ENCODE data around the gene PEX13. TPM values are rescaled to one million over a fixed set of nuclear protein-coding genes. Genes with fewer than 3 reads are reported as not detected.

PEX13 gene, protein sequence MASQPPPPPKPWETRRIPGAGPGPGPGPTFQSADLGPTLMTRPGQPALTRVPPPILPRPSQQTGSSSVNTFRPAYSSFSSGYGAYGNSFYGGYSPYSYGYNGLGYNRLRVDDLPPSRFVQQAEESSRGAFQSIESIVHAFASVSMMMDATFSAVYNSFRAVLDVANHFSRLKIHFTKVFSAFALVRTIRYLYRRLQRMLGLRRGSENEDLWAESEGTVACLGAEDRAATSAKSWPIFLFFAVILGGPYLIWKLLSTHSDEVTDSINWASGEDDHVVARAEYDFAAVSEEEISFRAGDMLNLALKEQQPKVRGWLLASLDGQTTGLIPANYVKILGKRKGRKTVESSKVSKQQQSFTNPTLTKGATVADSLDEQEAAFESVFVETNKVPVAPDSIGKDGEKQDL
- total RNA-seq = 24.0 TPM

DNA sequence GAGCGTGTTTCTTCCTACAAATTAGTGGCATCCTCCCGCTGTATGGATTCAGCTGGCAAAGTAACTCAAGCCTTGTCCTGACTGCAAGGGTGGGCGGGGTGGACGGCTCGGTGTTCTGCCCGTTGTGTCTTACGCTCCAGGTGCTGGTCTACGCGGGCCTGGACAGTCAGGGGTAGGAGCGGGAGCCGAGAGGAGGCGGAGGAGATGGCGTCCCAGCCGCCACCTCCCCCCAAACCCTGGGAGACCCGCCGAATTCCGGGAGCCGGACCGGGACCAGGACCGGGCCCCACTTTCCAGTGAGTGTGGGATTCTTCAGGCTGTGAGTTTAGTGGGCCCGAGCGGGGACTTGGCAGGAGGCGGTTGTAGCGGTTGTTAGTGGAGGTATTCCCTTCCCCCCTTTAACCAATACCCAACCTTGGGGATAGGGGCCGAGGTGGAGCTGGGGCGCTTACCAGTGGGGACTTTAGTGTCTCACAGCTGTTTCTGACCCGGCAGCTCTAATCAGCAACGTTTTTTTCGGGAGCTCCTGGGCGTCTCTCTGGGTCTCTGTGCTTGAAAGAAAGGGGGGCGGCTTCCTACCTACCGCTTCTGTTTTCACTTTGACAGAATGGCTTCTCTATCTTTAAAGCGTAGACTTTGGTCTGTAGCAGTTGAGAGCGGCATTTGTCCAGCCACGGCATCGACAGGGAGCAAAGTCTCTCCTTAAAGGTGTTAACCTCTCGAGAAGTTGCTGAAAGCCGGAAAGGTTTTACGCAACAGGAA is at the start of gene PEX13, which contains the start of gene PUS10:
Gene PEX13 (plus strand): TSS at position 165 of the 762 bp plus-strand sequence. CDS start 40 bp downstream, at position 205.
Gene PUS10 (minus strand): TSS at position 700 of the 762 bp plus-strand sequence. CDS start 6,365 bp downstream, outside the sequence.
- peaks cover 5 to 8% (median 6%) of the 10 kb centered on the region in 3 donors for H3K36me3 ChIP-seq (ENCODE audit: control insufficient read depth in 3 of 3, insufficient read depth in 3 of 3, low read length in 3 of 3)
- H3K9me3 ChIP-seq (ENCODE audit: control insufficient read depth in 3 of 3, low read length in 3 of 3) = no peaks in the 10 kb centered on the region
- peak within 1 kb of the TSS; percentile 79 to 98 (median 96) for H3K4me3 ChIP-seq (ENCODE audit: low read length in 3 of 3)
- peaks cover 6 to 15% (median 14%) of the 10 kb centered on the region in 3 donors for H3K4me1 ChIP-seq (ENCODE audit: control insufficient read depth in 3 of 3, insufficient read depth in 3 of 3, low read length in 3 of 3)
- H3K27ac ChIP-seq (ENCODE audit: low read depth, low read length) = peak within 1 kb of the TSS; percentile 81
- H3K27me3 ChIP-seq (ENCODE audit: control insufficient read depth in 3 of 3, insufficient read depth in 3 of 3, low read length in 3 of 3) = no peaks in the 10 kb centered on the region
- H3K9ac ChIP-seq (ENCODE audit: low read depth in 1 of 3, low read length in 3 of 3) = peak within 1 kb of the TSS; percentile 95 to 99 (median 98)

DNA sequence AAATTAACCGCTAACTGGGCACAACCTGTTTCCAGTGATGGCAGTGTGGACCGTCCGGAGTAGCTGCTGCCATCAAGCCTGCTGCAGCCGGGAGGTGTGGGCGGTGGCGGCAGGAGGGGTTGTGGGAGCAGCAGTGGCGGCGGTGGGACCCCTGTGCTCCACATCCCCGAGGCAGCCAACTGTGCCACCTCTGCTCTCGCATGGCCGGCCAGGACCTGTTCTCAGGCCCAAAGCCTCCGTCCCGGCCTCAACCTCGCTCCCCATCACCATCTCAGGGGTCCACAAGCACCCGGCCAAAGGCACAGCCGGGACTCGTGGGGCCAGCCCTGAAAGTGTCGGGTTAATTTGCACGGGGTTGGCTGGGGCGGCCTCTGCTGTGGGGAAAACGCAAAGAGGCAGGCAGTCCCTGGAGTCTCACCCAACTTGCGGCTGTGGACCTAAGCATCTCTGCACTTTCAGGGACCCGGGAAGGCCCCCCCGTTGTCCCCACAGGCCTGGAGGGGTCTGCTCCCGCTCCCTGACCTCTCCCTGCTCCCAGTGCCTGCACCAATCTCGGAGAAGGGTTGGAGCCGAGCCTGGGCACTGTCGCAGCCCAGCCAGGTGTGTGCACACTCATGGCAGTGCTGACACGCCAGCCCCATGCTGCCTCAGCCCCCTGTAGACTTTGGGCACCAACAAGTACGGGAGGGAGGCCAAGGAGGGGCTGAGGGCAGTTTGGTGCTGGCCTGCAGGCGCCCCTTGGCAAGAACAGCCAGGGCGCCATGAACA is 44.4 kb upstream of the PEX13 start:
- no peaks in the 10 kb centered on the region for H3K27me3 ChIP-seq (ENCODE audit: control insufficient read depth in 3 of 3, insufficient read depth in 3 of 3, low read length in 3 of 3)
- H3K9ac ChIP-seq (ENCODE audit: low read depth in 1 of 3, low read length in 3 of 3) = no peak overlapping the region
- no peaks in the 10 kb centered on the region for H3K9me3 ChIP-seq (ENCODE audit: control insufficient read depth in 3 of 3, low read length in 3 of 3)
- no peak overlapping the region for H3K27ac ChIP-seq (ENCODE audit: low read depth, low read length)
- no peaks in the 10 kb centered on the region for H3K4me1 ChIP-seq (ENCODE audit: control insufficient read depth in 3 of 3, insufficient read depth in 3 of 3, low read length in 3 of 3)
- no peak overlapping the region for H3K4me3 ChIP-seq (ENCODE audit: low read length in 3 of 3)
- H3K36me3 ChIP-seq (ENCODE audit: control insufficient read depth in 3 of 3, insufficient read depth in 3 of 3, low read length in 3 of 3) = peaks cover 0 to 3% (median 0%) of the 10 kb centered on the region in 3 donors

DNA sequence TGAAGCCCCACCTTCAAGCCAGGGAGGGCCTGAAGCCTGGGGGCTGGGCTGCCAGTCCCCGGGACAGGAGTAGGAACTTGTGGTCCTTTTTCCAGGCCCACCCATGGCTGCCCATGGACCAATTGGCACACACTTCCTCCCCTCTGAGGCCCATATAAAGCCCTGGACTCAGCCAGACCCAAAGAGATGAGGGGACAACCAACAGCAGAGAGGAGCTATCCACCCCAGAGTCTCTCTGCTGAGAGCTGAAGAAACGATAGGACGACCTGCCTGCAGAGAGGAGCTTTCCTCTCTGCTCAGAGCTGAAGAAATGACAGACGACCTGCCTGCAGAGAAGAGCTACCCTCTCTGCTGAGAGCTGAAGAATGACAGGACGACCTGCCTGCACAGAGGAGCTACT is 43.8 kb upstream of the PEX13 start:
- H3K9me3 ChIP-seq (ENCODE audit: control insufficient read depth in 3 of 3, low read length in 3 of 3) = no peaks in the 10 kb centered on the region
- no peak overlapping the region for H3K9ac ChIP-seq (ENCODE audit: low read depth in 1 of 3, low read length in 3 of 3)
- H3K27ac ChIP-seq (ENCODE audit: low read depth, low read length) = no peak overlapping the region
- no peaks in the 10 kb centered on the region for H3K4me1 ChIP-seq (ENCODE audit: control insufficient read depth in 3 of 3, insufficient read depth in 3 of 3, low read length in 3 of 3)
- peaks cover 0 to 6% (median 0%) of the 10 kb centered on the region in 3 donors for H3K36me3 ChIP-seq (ENCODE audit: control insufficient read depth in 3 of 3, insufficient read depth in 3 of 3, low read length in 3 of 3)
- no peak overlapping the region for H3K4me3 ChIP-seq (ENCODE audit: low read length in 3 of 3)
- H3K27me3 ChIP-seq (ENCODE audit: control insufficient read depth in 3 of 3, insufficient read depth in 3 of 3, low read length in 3 of 3) = no peaks in the 10 kb centered on the region

DNA sequence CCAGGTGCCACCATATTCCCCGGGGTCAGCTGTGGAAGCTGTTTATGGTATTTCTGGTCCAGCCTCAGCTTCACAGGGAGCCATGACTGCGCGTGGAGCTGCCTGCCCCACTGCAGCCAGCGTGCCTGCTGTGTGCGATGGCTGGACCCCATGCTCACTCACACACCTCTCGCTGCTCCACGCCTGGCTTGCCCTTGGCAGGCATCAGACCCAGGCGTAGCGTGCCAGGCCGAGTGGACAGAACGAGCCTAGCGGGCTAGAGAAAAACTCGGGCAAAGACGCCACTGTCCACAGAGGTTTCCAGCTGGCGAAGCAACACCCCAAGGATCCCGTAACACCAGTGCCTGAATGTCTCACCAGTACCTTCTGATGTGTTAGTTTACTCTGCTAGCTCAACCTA is 42.9 kb upstream of the PEX13 start:
- no peaks in the 10 kb centered on the region for H3K27me3 ChIP-seq (ENCODE audit: control insufficient read depth in 3 of 3, insufficient read depth in 3 of 3, low read length in 3 of 3)
- H3K27ac ChIP-seq (ENCODE audit: low read depth, low read length) = no peak overlapping the region
- H3K36me3 ChIP-seq (ENCODE audit: control insufficient read depth in 3 of 3, insufficient read depth in 3 of 3, low read length in 3 of 3) = peaks cover 0 to 6% (median 0%) of the 10 kb centered on the region in 3 donors
- no peaks in the 10 kb centered on the region for H3K4me1 ChIP-seq (ENCODE audit: control insufficient read depth in 3 of 3, insufficient read depth in 3 of 3, low read length in 3 of 3)
- no peak overlapping the region for H3K4me3 ChIP-seq (ENCODE audit: low read length in 3 of 3)
- H3K9ac ChIP-seq (ENCODE audit: low read depth in 1 of 3, low read length in 3 of 3) = no peak overlapping the region
- H3K9me3 ChIP-seq (ENCODE audit: control insufficient read depth in 3 of 3, low read length in 3 of 3) = no peaks in the 10 kb centered on the region

DNA sequence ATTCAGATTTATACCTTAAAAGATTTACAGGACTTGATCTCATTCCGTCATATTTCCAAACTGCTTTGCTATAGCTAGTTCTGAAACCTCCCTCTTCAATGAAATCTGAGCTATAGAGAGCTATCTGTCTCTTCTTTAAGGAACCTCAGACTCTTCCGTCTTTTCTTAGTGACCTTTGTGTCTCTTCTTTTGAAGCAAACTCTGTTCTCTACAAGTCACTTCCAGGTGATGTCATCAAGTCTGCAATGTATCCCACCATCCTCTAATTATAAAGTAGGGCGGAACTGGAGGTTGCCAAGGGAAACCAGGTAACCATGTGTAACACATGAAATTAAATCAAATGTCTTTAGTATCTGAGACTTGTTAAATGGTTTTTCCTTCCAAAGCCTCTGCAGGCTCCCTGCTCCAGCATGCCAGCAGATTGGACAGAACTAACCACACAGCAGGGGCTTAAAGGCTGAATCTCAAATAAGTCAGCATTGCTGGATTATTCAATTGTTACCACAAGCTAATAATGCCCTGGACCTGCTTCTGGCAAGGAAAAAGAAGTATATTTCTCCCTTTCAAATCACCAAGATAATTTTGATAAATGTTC is 41.2 kb upstream of the PEX13 start:
- H3K36me3 ChIP-seq (ENCODE audit: control insufficient read depth in 3 of 3, insufficient read depth in 3 of 3, low read length in 3 of 3) = peaks cover 0 to 6% (median 0%) of the 10 kb centered on the region in 3 donors
- H3K4me3 ChIP-seq (ENCODE audit: low read length in 3 of 3) = no peak overlapping the region
- H3K9me3 ChIP-seq (ENCODE audit: control insufficient read depth in 3 of 3, low read length in 3 of 3) = no peaks in the 10 kb centered on the region
- no peak overlapping the region for H3K9ac ChIP-seq (ENCODE audit: low read depth in 1 of 3, low read length in 3 of 3)
- no peak overlapping the region for H3K27ac ChIP-seq (ENCODE audit: low read depth, low read length)
- H3K27me3 ChIP-seq (ENCODE audit: control insufficient read depth in 3 of 3, insufficient read depth in 3 of 3, low read length in 3 of 3) = no peaks in the 10 kb centered on the region
- no peaks in the 10 kb centered on the region for H3K4me1 ChIP-seq (ENCODE audit: control insufficient read depth in 3 of 3, insufficient read depth in 3 of 3, low read length in 3 of 3)

DNA sequence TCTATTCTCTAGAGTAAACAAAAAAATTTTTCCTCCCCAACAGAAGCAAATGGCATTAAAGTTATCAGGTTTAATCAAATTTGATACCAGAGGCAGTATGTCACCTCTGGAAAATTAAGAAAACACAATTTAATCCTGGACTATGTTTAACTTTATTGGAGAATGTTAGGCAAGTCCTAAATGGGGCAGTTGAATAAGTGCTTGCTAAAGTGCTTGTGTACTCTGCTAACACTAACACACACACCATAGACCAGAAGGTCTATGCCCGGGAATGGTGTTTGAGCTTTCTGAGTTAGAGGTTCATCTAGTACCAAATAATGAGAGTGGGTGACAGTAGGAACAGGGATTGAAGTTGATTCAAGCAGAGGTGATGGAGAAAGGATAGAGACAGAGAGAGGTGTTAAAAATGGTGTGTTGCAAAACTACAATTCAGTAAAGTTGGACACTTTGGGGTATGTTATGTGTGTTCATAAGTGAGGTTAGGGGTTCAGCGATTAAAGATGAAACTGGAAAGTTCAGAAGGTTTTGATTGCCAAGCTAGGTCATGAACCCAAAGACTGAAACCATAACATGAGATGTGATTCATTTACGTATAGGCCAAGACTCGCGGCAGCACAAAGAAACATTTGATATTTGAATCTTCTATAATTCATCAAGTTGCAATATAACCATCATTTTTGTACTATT is 40.5 kb upstream of the PEX13 start:
- H3K4me3 ChIP-seq (ENCODE audit: low read length in 3 of 3) = no peak overlapping the region
- H3K9ac ChIP-seq (ENCODE audit: low read depth in 1 of 3, low read length in 3 of 3) = no peak overlapping the region
- no peaks in the 10 kb centered on the region for H3K27me3 ChIP-seq (ENCODE audit: control insufficient read depth in 3 of 3, insufficient read depth in 3 of 3, low read length in 3 of 3)
- H3K4me1 ChIP-seq (ENCODE audit: control insufficient read depth in 3 of 3, insufficient read depth in 3 of 3, low read length in 3 of 3) = no peaks in the 10 kb centered on the region
- H3K36me3 ChIP-seq (ENCODE audit: control insufficient read depth in 3 of 3, insufficient read depth in 3 of 3, low read length in 3 of 3) = peaks cover 0 to 6% (median 0%) of the 10 kb centered on the region in 3 donors
- no peaks in the 10 kb centered on the region for H3K9me3 ChIP-seq (ENCODE audit: control insufficient read depth in 3 of 3, low read length in 3 of 3)
- no peak overlapping the region for H3K27ac ChIP-seq (ENCODE audit: low read depth, low read length)

DNA sequence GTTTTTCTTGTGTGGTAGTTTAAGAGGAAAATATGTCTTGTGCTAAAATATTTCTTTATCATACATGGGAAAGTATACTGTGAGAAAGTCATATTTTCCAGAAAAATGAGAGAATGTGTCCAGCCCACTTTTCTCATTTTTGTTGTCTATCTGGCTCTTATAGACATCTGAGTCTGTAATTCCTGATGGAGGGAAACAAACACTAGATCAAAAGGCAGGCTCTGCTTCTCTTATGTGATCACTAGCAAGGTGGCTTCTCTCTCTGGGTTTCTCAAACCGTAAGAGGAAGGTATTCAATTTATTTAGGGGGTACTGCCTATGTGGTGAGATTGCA is 40.0 kb upstream of the PEX13 start:
- no peak overlapping the region for H3K4me3 ChIP-seq (ENCODE audit: low read length in 3 of 3)
- no peaks in the 10 kb centered on the region for H3K4me1 ChIP-seq (ENCODE audit: control insufficient read depth in 3 of 3, insufficient read depth in 3 of 3, low read length in 3 of 3)
- no peak overlapping the region for H3K27ac ChIP-seq (ENCODE audit: low read depth, low read length)
- peaks cover 0 to 6% (median 0%) of the 10 kb centered on the region in 3 donors for H3K36me3 ChIP-seq (ENCODE audit: control insufficient read depth in 3 of 3, insufficient read depth in 3 of 3, low read length in 3 of 3)
- no peaks in the 10 kb centered on the region for H3K27me3 ChIP-seq (ENCODE audit: control insufficient read depth in 3 of 3, insufficient read depth in 3 of 3, low read length in 3 of 3)
- no peak overlapping the region for H3K9ac ChIP-seq (ENCODE audit: low read depth in 1 of 3, low read length in 3 of 3)
- H3K9me3 ChIP-seq (ENCODE audit: control insufficient read depth in 3 of 3, low read length in 3 of 3) = no peaks in the 10 kb centered on the region

DNA sequence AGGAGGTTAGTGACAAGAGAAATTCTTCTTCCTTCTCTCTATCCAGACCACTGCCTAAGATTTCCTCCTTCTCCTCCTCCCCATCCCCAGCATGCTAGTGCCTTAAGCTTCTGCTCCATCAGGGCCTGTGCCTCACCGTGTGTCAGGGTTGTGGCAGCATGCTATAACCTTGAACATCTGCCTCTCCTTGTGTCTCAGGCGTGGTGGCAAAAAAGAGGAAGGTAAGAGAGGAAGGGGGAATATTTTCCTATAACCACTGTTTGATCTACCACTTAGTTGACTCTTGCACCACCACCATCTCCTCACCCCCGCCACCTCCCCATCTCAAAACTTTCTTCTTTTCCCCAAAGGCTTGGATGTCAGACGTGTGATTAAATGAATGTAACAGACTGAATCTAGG is 38.3 kb upstream of the PEX13 start:
- Histone ChIP-seq H3K27me3 (ENCODE audit: control insufficient read depth in 3 of 3, insufficient read depth in 3 of 3, low read length in 3 of 3) (no peaks in the 10 kb centered on the region), H3K27ac (ENCODE audit: low read depth, low read length) (no peak overlapping the region), H3K36me3 (ENCODE audit: control insufficient read depth in 3 of 3, insufficient read depth in 3 of 3, low read length in 3 of 3) (peaks cover 0 to 6% (median 0%) of the 10 kb centered on the region in 3 donors), H3K9ac (ENCODE audit: low read depth in 1 of 3, low read length in 3 of 3) (no peak overlapping the region), H3K4me1 (ENCODE audit: control insufficient read depth in 3 of 3, insufficient read depth in 3 of 3, low read length in 3 of 3) (no peaks in the 10 kb centered on the region), H3K9me3 (ENCODE audit: control insufficient read depth in 3 of 3, low read length in 3 of 3) (no peaks in the 10 kb centered on the region), H3K4me3 (ENCODE audit: low read length in 3 of 3) (no peak overlapping the region)

Measured in skeletal muscle tissue (tissue), 4 donors.